HCT116 (cell line): Measurements from ENCODE around the gene VWF. TPM values are rescaled to one million over a fixed set of nuclear protein-coding genes. Genes with fewer than 3 reads are reported as not detected.

Experiments used
- ATAC-seq: fragments of 200-7000 bp; cut with Tn5 transposase; 2 replicates; pipeline ENCODE4 v1.9.1; 2020; ENCODE audit warnings: mild to moderate bottlenecking, moderate library complexity
- BruUV-seq: library from RNA; stranded (reverse); fragments of 400-500 nt; replicated peaks from 2 replicates; lab custom pipeline; 2021; lab: Mats Ljungman, UMichigan
- CTCF ChIA-PET: fragments of 300-600 bp; sonication (Branson Sonifier 250); formaldehyde crosslinking; loops from one replicate; lab custom pipeline; 2021; ENCODE audit warnings: antibody characterized with exemption; lab: Charles Lee
- POLR2A ChIA-PET: fragments of 300-600, 350-600 bp; sonication (Branson Sonifier 250); formaldehyde crosslinking; loops from one replicate; lab custom pipeline; 2021; ENCODE audit warnings: antibody characterized with exemption; lab: Charles Lee
- RAD21 ChIA-PET, 2 experiments: fragments of 300-600 bp; sonication (Branson Sonifier 250); formaldehyde crosslinking; loops; one replicate each; lab custom pipeline; 2023; ENCODE audit warnings: low total read pairs in 2 of 2; ENCODE audit not compliant: uncharacterized antibody in 2 of 2, unreplicated experiment in 2 of 2, low non-redundant PET in 1 of 2; lab: Charles Lee
- DNase-seq: peaks from one replicate; pipeline ENCODE4 v3.0.0-alpha.2; 2010; ENCODE audit warnings: low read depth, low spot score
- H2AFZ ChIP-seq: fragments of 200-600 bp; shearing (Covaris generic), sonication (generic); 2 replicates; pipeline ENCODE4 v1.6.1; 2017; ENCODE audit warnings: low read depth, mixed run types, mixed read lengths, antibody characterized with exemption, low read length; ENCODE audit not compliant: poor library complexity, severe bottlenecking
- H3K27ac ChIP-seq: 2 replicates; pipeline ENCODE4 v1.5.1; 2012; ENCODE audit warnings: low read depth, low read length
- H3K27me3 ChIP-seq: fragments of 200-600 bp; sonication (generic); 2 replicates; pipeline ENCODE4 v1.6.1; 2016; ENCODE audit warnings: mixed run types, low read length, mixed read lengths; ENCODE audit not compliant: insufficient read depth
- H3K36me3 ChIP-seq, 2 experiments: fragments of 200-500 bp in 1 of 2; fragments of 200-600 bp in 1 of 2; sonication (Bioruptor generic) in 1 of 2; sonication (generic) in 1 of 2; 2 replicates each; pipeline versions ENCODE4 v1.5.1 to v1.6.1; 2014 to 2016; ENCODE audit warnings: low read length in 2 of 2, inconsistent platforms in 1 of 2, mixed read lengths in 1 of 2, mixed run types in 1 of 2; ENCODE audit not compliant: insufficient read depth in 2 of 2, control insufficient read depth in 1 of 2
- H3K4me1 ChIP-seq, 2 experiments: fragments of 200-600 bp in 1 of 2; sonication (generic) in 1 of 2; 2 replicates each; pipeline versions ENCODE4 v1.5.1 to v1.6.1; 2012 to 2017; ENCODE audit warnings: low read length in 2 of 2, inconsistent platforms in 1 of 2, mild to moderate bottlenecking in 1 of 2, mixed read lengths in 1 of 2, mixed run types in 1 of 2, moderate library complexity in 1 of 2; ENCODE audit not compliant: insufficient read depth in 2 of 2, control insufficient read depth in 1 of 2
- H3K4me2 ChIP-seq: fragments of 200-600 bp; sonication (generic); 2 replicates; pipeline ENCODE4 v1.6.1; 2017; ENCODE audit warnings: mixed run types, low read length, mixed read lengths
- H3K4me3 ChIP-seq, 2 experiments: fragments of 200-600 bp in 1 of 2; sonication (generic) in 1 of 2; replicated peaks in 1 of 2; 2 replicates each; pipeline ENCODE4 v1.5.1; 2011 to 2016; ENCODE audit warnings: low read length in 2 of 2, control low read depth in 1 of 2, low read depth in 1 of 2, mild to moderate bottlenecking in 1 of 2, mixed read lengths in 1 of 2, mixed run types in 1 of 2
- H3K79me2 ChIP-seq: fragments of 200-600 bp; sonication (generic); 2 replicates; pipeline ENCODE4 v1.6.1; 2017; ENCODE audit warnings: mild to moderate bottlenecking, mixed run types, low read length, moderate library complexity, mixed read lengths; ENCODE audit not compliant: insufficient read depth
- H3K9ac ChIP-seq: fragments of 200-600 bp; sonication (generic); 2 replicates; pipeline ENCODE4 v1.6.1; 2016; ENCODE audit warnings: low read length, mixed read lengths
- H3K9me2 ChIP-seq: fragments of 200-600 bp; sonication (generic), shearing (Covaris generic); 2 replicates; pipeline ENCODE4 v1.6.1; 2017; ENCODE audit warnings: mixed run types, mild to moderate bottlenecking, moderate library complexity; ENCODE audit not compliant: insufficient read depth
- H3K9me3 ChIP-seq, 2 experiments: fragments of 200-500 bp in 1 of 2; fragments of 200-600 bp in 1 of 2; sonication (Bioruptor generic) in 1 of 2; sonication (generic) in 1 of 2; 2 replicates each; pipeline ENCODE4 v1.6.1; 2014 to 2017; ENCODE audit warnings: low read length in 2 of 2, mixed read lengths in 2 of 2, inconsistent platforms in 1 of 2, low read depth in 1 of 2, mild to moderate bottlenecking in 1 of 2, mixed run types in 1 of 2, moderate library complexity in 1 of 2; ENCODE audit not compliant: control insufficient read depth in 1 of 2, insufficient read depth in 1 of 2
- H4K20me1 ChIP-seq: fragments of 200-600 bp; sonication (generic), shearing (Covaris generic); 2 replicates; pipeline ENCODE4 v1.6.1; 2017; ENCODE audit warnings: mixed run types, mild to moderate bottlenecking, moderate library complexity; ENCODE audit not compliant: insufficient read depth
- CBX3 ChIP-seq: IDR thresholded peaks from 2 replicates; pipeline ENCODE4 v1.6.1; 2012; ENCODE audit warnings: low read depth
- CTCF ChIP-seq, 3 experiments: fragments of 200-600 bp in 1 of 3; sonication (generic) in 1 of 3; IDR thresholded peaks in 2 of 3; conservative IDR thresholded peaks in 1 of 3; 2 replicates each; pipeline ENCODE4 v1.5.1; 2012 to 2017; ENCODE audit warnings: low read depth in 2 of 3, low read length in 2 of 3, antibody characterized with exemption in 1 of 3, borderline replicate concordance in 1 of 3, control low read depth in 1 of 3, mild to moderate bottlenecking in 1 of 3, mixed read lengths in 1 of 3, mixed run types in 1 of 3, moderate library complexity in 1 of 3; ENCODE audit not compliant: insufficient read depth in 1 of 3
- ELF1 ChIP-seq: IDR thresholded peaks from 2 replicates; pipeline ENCODE4 v1.6.1; 2012; ENCODE audit warnings: low read depth, borderline replicate concordance
- EZH2 ChIP-seq: fragments of 200-600 bp; sonication (generic); IDR thresholded peaks from 2 replicates; pipeline ENCODE4 v1.6.1; 2017; ENCODE audit warnings: antibody characterized with exemption, mixed run types
- EZH2phosphoT487 ChIP-seq: fragments of 200-600 bp; IDR thresholded peaks from 2 replicates; pipeline ENCODE4 v1.6.1; 2018; ENCODE audit warnings: antibody characterized with exemption, borderline replicate concordance
- FOSL1 ChIP-seq: IDR thresholded peaks from 2 replicates; pipeline ENCODE4 v1.6.1; 2012; ENCODE audit warnings: low read depth
- POLR2AphosphoS5 ChIP-seq: IDR thresholded peaks from 2 replicates; pipeline ENCODE4 v1.6.1; 2011; ENCODE audit warnings: mild to moderate bottlenecking, low read depth, low read length, moderate library complexity
- RAD21 ChIP-seq: IDR thresholded peaks from 2 replicates; pipeline ENCODE4 v1.6.1; 2012; ENCODE audit warnings: low read depth, mild to moderate bottlenecking
- SIN3A ChIP-seq: IDR thresholded peaks from 2 replicates; pipeline ENCODE4 v1.6.1; 2012; ENCODE audit warnings: low read depth
- SP1 ChIP-seq: IDR thresholded peaks from 2 replicates; pipeline ENCODE4 v1.6.1; 2012; ENCODE audit warnings: low read depth
- SRF ChIP-seq: IDR thresholded peaks from 2 replicates; pipeline ENCODE4 v1.6.1; 2012; ENCODE audit warnings: low read depth
- TCF7L2 ChIP-seq: IDR thresholded peaks from 2 replicates; pipeline ENCODE4 v1.7.0; 2011; ENCODE audit warnings: borderline replicate concordance, inconsistent platforms; ENCODE audit not compliant: insufficient read depth, insufficient read length; ENCODE audit errors: extremely low read depth
- YY1 ChIP-seq: IDR thresholded peaks from 2 replicates; pipeline ENCODE4 v1.6.1; 2011; ENCODE audit warnings: low read length, low read depth, moderate library complexity, mild to moderate bottlenecking; ENCODE audit not compliant: insufficient replicate concordance; ENCODE audit errors: extremely low read depth
- ZBTB33 ChIP-seq: IDR thresholded peaks from 2 replicates; pipeline ENCODE4 v1.6.1; 2011; ENCODE audit warnings: mild to moderate bottlenecking, low read length, moderate library complexity; ENCODE audit not compliant: insufficient replicate concordance; ENCODE audit errors: extremely low read depth
- ZFX ChIP-seq: fragments of 450-650 bp; IDR thresholded peaks from 2 replicates; pipeline ENCODE4 v1.6.1; 2017
- ZNF274 ChIP-seq: fragments of 200-500 bp; sonication (Bioruptor generic); IDR thresholded peaks from 2 replicates; pipeline ENCODE4 v1.6.1; 2014; ENCODE audit warnings: mild to moderate bottlenecking, low read depth, low read length, inconsistent platforms
- intact Hi-C: fragments of 100-400 bp; cut with micrococcal nuclease; formaldehyde crosslinking; loops from 2 replicates; pipeline ENCODE4 v1.10.0; 2022
- total RNA-seq: library from RNA; stranded (reverse); gene quantifications from one replicate; pipeline ENCODE4 v1.2.1, GENCODE V29; 2021; ENCODE audit not compliant: unreplicated experiment

The VWF gene
- total RNA-seq, 1 experiment from 2014 or later = 0.57 TPM

GRCh38 chr12:5944688-5945070 is 179.8 kb downstream of the VWF start:
- ChIA-PET CTCF (no interaction called here), RAD21 (no interaction called here)

More at GRCh38 chr12:5944688-5945070, 179.8 kb downstream of the VWF start:
- Histone ChIP-seq H3K27ac (no peak overlapping the region), H3K4me1 (no peaks in the 10 kb centered on the region), H2AFZ (no peak overlapping the region), H3K9ac (no peak overlapping the region), H3K36me3 (no peaks in the 10 kb centered on the region), H3K9me3 (no peaks in the 10 kb centered on the region), H3K4me2 (no peak overlapping the region), H4K20me1 (no peaks in the 10 kb centered on the region), H3K27me3 (peaks cover 15% of the 10 kb centered on the region; the same call in 1 of the 2 replicates), H3K4me3 (no peak overlapping the region), H3K9me2 (no peaks in the 10 kb centered on the region), H3K79me2 (no peaks in the 10 kb centered on the region)
- intact Hi-C loops = no loop called here
- TF ChIP-seq EZH2phosphoT487 (no peak), CTCF (IDR thresholded peaks at IDR 0.05 in 2 of 3, conservative IDR thresholded peaks at IDR 0.05 in 1 of 3; ENCODE audit: borderline replicate concordance in 1 of 3, insufficient read depth in 1 of 3, low read depth in 2 of 3, low read length in 2 of 3) (no peak), SP1 (no peak), ZFX (no peak), ELF1 (no peak), SIN3A (no peak), CBX3 (no peak), YY1 (no peak), EZH2 (no peak), POLR2AphosphoS5 (no peak), SRF (no peak), ZNF274 (no peak), TCF7L2 (no peak), FOSL1 (no peak), ZBTB33 (no peak), RAD21 (no peak)
- DNase-seq (no peak), ATAC-seq (no peak)
- POLR2A ChIA-PET = no interaction called here
- BruUV-seq = no TSS peak
